Nephron progenitor cell (in vitro differentiated cells): Measurements from ENCODE around the gene SLC11A1.

Experiments used
- DNase-seq: peaks from one replicate; pipeline ENCODE4 v3.0.0; 2021
- H3K27ac Mint-ChIP-seq: 2 replicates; pipeline ENCODE4 v1.8.0; 2021; ENCODE audit warnings: mild to moderate bottlenecking, moderate library complexity, mixed read lengths
- H3K27me3 Mint-ChIP-seq: 2 replicates; pipeline ENCODE4 v1.8.0; 2021; ENCODE audit warnings: mild to moderate bottlenecking, low read depth, mixed read lengths; ENCODE audit not compliant: poor library complexity
- H3K36me3 Mint-ChIP-seq: 2 replicates; pipeline ENCODE4 v1.8.0; 2021; ENCODE audit warnings: low read depth, mixed read lengths
- H3K4me1 Mint-ChIP-seq: 2 replicates; pipeline ENCODE4 v1.8.0; 2021; ENCODE audit warnings: mixed read lengths
- H3K4me3 Mint-ChIP-seq: 2 replicates; pipeline ENCODE4 v1.8.0; 2021; ENCODE audit warnings: mild to moderate bottlenecking, moderate library complexity, mixed read lengths
- H3K9me3 Mint-ChIP-seq: 2 replicates; pipeline ENCODE4 v1.8.0; 2021; ENCODE audit warnings: mild to moderate bottlenecking, moderate library complexity, mixed read lengths
- TF ChIP-seq, protein P1 (sequence below): fragments of 200-600 bp; sonication (generic); IDR thresholded peaks from 2 replicates; pipeline ENCODE4 v1.5.0; 2021; ENCODE audit warnings: antibody characterized with exemption

SLC11A1 gene

DNA sequence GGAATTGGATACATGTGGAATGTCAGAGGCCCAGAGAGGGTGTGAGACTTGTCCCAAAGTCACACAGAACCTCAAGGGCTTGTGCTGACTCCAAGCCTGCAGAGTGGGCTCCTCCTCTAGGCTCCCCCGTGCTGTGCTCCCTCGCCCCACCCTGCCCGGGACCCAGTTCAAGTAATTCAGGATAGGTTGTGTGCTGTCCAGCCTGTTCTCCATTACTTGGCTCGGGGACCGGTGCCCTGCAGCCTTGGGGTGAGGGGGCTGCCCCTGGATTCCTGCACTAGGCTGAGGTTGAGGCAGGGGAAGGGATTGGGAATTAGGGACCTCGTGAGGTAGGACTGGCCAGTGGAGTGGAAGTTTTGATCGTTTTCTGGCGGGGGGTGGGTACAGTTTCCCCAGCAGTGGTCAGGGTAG, 20.4 kb downstream of the SLC11A1 start:
- Mint-ChIP-seq H3K27ac (no peak overlapping the region), H3K36me3 (peaks cover 17% of the 10 kb centered on the region), H3K4me3 (no peak overlapping the region), H3K4me1 (peaks cover 38% of the 10 kb centered on the region), H3K27me3 (peaks cover 19% of the 10 kb centered on the region), H3K9me3 (no peaks in the 10 kb centered on the region)
- DNase-seq, result no peak
- TF ChIP-seq, protein P1, sequence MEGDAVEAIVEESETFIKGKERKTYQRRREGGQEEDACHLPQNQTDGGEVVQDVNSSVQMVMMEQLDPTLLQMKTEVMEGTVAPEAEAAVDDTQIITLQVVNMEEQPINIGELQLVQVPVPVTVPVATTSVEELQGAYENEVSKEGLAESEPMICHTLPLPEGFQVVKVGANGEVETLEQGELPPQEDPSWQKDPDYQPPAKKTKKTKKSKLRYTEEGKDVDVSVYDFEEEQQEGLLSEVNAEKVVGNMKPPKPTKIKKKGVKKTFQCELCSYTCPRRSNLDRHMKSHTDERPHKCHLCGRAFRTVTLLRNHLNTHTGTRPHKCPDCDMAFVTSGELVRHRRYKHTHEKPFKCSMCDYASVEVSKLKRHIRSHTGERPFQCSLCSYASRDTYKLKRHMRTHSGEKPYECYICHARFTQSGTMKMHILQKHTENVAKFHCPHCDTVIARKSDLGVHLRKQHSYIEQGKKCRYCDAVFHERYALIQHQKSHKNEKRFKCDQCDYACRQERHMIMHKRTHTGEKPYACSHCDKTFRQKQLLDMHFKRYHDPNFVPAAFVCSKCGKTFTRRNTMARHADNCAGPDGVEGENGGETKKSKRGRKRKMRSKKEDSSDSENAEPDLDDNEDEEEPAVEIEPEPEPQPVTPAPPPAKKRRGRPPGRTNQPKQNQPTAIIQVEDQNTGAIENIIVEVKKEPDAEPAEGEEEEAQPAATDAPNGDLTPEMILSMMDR, result no peak

DNA sequence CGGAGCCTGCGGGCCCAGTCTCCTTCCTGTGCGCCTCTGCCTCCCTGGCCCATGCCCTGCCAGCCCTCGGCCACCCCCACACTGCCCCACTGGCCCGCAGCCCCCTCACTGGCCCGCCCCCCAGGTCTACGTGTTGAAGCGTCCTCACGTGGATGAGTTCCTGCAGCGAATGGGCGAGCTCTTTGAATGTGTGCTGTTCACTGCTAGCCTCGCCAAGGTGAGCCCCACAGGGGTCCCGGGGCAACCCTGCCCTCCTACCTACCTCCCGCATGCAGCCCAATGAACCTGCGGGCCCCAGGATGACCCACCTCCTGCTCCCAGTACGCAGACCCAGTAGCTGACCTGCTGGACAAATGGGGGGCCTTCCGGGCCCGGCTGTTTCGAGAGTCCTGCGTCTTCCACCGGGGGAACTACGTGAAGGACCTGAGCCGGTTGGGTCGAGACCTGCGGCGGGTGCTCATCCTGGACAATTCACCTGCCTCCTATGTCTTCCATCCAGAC, 20.9 kb downstream of the SLC11A1 start:
- Mint-ChIP-seq H3K27me3 (peaks cover 14% of the 10 kb centered on the region), H3K4me3 (no peak overlapping the region), H3K9me3 (no peaks in the 10 kb centered on the region), H3K27ac (no peak overlapping the region), H3K36me3 (peaks cover 17% of the 10 kb centered on the region), H3K4me1 (peaks cover 33% of the 10 kb centered on the region)
- TF ChIP-seq, protein P1, result no peak
- no peak for DNase-seq

DNA sequence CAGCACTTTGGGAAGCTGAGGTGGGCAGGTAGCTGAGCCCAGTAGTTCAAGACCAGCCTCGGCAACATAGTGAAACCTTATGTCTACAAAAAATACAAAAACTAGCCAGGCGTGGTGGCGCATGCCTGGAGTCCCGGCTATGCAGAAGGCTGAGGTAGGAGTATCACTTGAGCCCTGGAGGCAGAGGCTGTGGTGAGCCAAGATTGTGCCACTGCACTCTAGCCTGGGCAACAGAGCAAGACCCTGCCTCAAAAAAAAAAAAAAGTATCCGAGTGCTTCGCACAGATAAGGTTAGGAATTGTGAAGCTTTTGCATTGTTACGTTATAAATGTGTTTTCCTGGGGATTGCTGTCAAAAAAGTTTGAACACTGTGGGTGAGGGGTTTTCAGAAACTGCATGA, 21.7 kb downstream of the SLC11A1 start:
- peaks cover 17% of the 10 kb centered on the region for H3K36me3 Mint-ChIP-seq
- no peak for DNase-seq
- peaks cover 33% of the 10 kb centered on the region for H3K4me1 Mint-ChIP-seq
- no peaks in the 10 kb centered on the region for H3K9me3 Mint-ChIP-seq
- no peak overlapping the region for H3K27ac Mint-ChIP-seq
- TF ChIP-seq, protein P1, result no peak
- H3K4me3 Mint-ChIP-seq, result peak overlapping the region; percentile 32
- H3K27me3 Mint-ChIP-seq, result peaks cover 8% of the 10 kb centered on the region

DNA sequence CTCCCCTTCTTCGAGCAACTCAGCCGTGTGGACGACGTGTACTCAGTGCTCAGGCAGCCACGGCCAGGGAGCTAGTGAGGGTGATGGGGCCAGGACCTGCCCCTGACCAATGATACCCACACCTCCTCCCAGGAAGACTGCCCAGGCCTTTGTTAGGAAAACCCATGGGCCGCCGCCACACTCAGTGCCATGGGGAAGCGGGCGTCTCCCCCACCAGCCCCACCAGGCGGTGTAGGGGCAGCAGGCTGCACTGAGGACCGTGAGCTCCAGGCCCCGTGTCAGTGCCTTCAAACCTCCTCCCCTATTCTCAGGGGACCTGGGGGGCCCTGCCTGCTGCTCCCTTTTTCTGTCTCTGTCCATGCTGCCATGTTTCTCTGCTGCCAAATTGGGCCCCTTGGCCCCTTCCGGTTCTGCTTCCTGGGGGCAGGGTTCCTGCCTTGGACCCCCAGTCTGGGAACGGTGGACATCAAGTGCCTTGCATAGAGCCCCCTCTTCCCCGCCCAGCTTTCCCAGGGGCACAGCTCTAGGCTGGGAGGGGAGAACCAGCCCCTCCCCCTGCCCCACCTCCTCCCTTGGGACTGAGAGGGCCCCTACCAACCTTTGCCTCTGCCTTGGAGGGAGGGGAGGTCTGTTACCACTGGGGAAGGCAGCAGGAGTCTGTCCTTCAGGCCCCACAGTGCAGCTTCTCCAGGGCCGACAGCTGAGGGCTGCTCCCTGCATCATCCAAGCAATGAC, 22.4 kb downstream of the SLC11A1 start:
- H3K4me1 Mint-ChIP-seq, result peaks cover 33% of the 10 kb centered on the region
- DNase-seq, result no peak
- H3K27me3 Mint-ChIP-seq, result peaks cover 2% of the 10 kb centered on the region
- H3K27ac Mint-ChIP-seq, result no peak overlapping the region
- H3K4me3 Mint-ChIP-seq, result peak overlapping the region; percentile 32
- peaks cover 17% of the 10 kb centered on the region for H3K36me3 Mint-ChIP-seq
- H3K9me3 Mint-ChIP-seq, result no peaks in the 10 kb centered on the region
- TF ChIP-seq, protein P1, result no peak

DNA sequence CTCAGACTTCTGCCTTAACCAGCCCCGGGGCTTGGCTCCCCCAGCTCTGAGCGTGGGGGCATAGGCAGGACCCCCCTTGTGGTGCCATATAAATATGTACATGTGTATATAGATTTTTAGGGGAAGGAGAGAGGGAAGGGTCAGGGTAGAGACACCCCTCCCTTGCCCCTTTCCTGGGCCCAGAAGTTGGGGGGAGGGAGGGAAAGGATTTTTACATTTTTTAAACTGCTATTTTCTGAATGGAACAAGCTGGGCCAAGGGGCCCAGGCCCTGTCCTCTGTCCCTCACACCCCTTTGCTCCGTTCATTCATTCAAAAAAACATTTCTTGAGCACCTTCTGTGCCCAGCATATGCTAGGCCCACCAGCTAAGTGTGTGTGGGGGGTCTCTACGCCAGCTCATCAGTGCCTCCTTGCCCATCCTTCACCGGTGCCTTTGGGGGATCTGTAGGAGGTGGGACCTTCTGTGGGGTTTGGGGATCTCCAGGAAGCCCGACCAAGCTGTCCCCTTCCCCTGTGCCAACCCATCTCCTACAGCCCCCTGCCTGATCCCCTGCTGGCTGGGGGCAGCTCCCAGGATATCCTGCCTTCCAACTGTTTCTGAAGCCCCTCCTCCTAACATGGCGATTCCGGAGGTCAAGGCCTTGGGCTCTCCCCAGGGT, 23.1 kb downstream of the SLC11A1 start:
- Mint-ChIP-seq H3K9me3 (no peaks in the 10 kb centered on the region), H3K27ac (peak overlapping the region; percentile 92), H3K4me1 (peaks cover 33% of the 10 kb centered on the region), H3K27me3 (peaks cover 2% of the 10 kb centered on the region), H3K4me3 (peak overlapping the region; percentile 80), H3K36me3 (peaks cover 17% of the 10 kb centered on the region)
- DNase-seq, result no peak
- TF ChIP-seq, protein P1, result no peak
